ENCODE data around the gene PDXK. TPM values are rescaled to one million over a fixed set of nuclear protein-coding genes. Genes with fewer than 3 reads are reported as not detected.

Gene PDXK
- total and polyA plus RNA-seq, 2 of the 13 experiments (the other 11 are each of a cell fraction or from before 2014, with no cell fraction given) = 114 to 184 TPM

DNA sequence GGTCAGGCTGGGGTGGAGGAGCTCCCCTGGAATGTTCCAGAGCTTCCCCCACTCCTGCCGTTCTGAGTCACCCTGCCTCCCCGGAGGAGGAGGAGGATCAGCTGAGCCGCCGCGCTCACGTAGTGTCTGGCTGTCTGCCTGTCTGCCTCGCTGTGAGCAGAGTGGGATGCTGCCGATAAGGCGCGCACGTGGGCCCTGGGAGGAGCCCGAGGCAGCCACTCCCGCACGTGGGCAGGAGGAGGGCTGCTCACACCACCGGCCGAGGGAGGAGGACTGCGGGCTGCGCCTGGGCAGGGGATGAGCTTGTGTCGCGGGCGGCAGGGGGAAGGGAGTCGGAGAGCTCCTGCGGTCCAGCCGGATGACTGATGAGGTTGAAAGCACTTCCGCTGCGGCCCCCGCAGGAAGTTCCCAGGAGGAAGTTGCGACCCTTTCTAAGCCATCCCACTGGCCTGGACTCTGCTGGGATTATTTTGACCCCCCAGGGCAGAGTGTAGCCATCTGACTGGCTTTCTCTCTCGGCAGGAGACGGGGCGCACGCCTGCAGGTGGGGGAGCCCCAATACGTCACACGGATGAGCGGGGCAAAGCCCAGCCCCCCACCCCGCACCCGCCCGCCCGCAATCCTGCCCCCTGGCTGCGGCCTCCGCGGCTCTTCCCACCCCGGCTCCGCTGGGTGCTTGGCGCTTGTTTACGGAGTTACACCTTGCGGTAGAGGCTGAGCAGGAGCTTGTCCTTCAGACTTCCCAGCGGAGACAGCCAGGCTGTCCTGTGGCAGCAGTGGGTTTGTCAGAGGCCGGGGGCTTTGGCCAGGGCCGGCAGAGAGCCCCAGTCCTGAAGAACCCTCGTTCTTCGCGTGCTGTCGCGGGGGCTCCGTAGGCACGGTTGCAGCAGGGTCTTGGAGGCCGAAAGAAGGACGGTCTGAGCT is 9.8 kb downstream of the PDXK start (continued):
- TF ChIP-seq ZSCAN9 (CRISPR knock-in tag; IDR thresholded peaks at IDR 0.05; ENCODE audit: borderline replicate concordance) (peak; percentile 38), ZNF747 (CRISPR knock-in tag; IDR thresholded peaks at IDR 0.05; ENCODE audit: borderline replicate concordance) (peak; percentile 90; the same call in 1 of the 2 replicates), ATF7-NPFF (CRISPR knock-in tag; IDR thresholded peaks at IDR 0.05; ENCODE audit: low read depth) (peak; percentile 42; the same call in 1 of the 2 replicates), ZBTB8A (CRISPR knock-in tag; IDR thresholded peaks at IDR 0.05; ENCODE audit: borderline replicate concordance, low read depth) (no peak), ZFY (CRISPR knock-in tag; IDR thresholded peaks at IDR 0.05) (peak; percentile 78), FOXO1 (CRISPR knock-in tag; IDR thresholded peaks at IDR 0.05) (peak; percentile 64; the same call in 1 of the 2 replicates), SALL2 (CRISPR knock-in tag; IDR thresholded peaks at IDR 0.05) (peak; percentile 93; the same call in 1 of the 2 replicates), XRCC5 (optimal IDR thresholded peaks at IDR 0.05; ENCODE audit: low read length) (peak; percentile 84), GLI4 (CRISPR knock-in tag; IDR thresholded peaks at IDR 0.05; ENCODE audit: borderline replicate concordance) (no peak), BORCS8-MEF2B (CRISPR knock-in tag; IDR thresholded peaks at IDR 0.05) (peak; percentile 94), ZMYM2 (CRISPR knock-in tag; IDR thresholded peaks at IDR 0.05) (0 out of 2 replicates have a peak, but pooled peaks have one; percentile 42)
- TF ChIP-seq, protein P1, sequence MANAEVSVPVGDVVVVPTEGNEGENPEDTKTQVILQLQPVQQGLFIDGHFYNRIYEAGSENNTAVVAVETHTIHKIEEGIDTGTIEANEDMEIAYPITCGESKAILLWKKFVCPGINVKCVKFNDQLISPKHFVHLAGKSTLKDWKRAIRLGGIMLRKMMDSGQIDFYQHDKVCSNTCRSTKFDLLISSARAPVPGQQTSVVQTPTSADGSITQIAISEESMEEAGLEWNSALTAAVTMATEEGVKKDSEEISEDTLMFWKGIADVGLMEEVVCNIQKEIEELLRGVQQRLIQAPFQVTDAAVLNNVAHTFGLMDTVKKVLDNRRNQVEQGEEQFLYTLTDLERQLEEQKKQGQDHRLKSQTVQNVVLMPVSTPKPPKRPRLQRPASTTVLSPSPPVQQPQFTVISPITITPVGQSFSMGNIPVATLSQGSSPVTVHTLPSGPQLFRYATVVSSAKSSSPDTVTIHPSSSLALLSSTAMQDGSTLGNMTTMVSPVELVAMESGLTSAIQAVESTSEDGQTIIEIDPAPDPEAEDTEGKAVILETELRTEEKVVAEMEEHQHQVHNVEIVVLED (CRISPR knock-in tag; IDR thresholded peaks at IDR 0.05; ENCODE audit: borderline replicate concordance) = peak; percentile 54; the same call in 1 of the 2 replicates
- TF ChIP-seq, protein P2, sequence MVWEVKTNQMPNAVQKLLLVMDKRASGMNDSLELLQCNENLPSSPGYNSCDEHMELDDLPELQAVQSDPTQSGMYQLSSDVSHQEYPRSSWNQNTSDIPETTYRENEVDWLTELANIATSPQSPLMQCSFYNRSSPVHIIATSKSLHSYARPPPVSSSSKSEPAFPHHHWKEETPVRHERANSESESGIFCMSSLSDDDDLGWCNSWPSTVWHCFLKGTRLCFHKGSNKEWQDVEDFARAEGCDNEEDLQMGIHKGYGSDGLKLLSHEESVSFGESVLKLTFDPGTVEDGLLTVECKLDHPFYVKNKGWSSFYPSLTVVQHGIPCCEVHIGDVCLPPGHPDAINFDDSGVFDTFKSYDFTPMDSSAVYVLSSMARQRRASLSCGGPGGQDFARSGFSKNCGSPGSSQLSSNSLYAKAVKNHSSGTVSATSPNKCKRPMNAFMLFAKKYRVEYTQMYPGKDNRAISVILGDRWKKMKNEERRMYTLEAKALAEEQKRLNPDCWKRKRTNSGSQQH (CRISPR knock-in tag; IDR thresholded peaks at IDR 0.05; ENCODE audit: low read depth) = 0 out of 2 replicates have a peak, but pooled peaks have one; percentile 23
- TF ChIP-seq, protein P3, sequence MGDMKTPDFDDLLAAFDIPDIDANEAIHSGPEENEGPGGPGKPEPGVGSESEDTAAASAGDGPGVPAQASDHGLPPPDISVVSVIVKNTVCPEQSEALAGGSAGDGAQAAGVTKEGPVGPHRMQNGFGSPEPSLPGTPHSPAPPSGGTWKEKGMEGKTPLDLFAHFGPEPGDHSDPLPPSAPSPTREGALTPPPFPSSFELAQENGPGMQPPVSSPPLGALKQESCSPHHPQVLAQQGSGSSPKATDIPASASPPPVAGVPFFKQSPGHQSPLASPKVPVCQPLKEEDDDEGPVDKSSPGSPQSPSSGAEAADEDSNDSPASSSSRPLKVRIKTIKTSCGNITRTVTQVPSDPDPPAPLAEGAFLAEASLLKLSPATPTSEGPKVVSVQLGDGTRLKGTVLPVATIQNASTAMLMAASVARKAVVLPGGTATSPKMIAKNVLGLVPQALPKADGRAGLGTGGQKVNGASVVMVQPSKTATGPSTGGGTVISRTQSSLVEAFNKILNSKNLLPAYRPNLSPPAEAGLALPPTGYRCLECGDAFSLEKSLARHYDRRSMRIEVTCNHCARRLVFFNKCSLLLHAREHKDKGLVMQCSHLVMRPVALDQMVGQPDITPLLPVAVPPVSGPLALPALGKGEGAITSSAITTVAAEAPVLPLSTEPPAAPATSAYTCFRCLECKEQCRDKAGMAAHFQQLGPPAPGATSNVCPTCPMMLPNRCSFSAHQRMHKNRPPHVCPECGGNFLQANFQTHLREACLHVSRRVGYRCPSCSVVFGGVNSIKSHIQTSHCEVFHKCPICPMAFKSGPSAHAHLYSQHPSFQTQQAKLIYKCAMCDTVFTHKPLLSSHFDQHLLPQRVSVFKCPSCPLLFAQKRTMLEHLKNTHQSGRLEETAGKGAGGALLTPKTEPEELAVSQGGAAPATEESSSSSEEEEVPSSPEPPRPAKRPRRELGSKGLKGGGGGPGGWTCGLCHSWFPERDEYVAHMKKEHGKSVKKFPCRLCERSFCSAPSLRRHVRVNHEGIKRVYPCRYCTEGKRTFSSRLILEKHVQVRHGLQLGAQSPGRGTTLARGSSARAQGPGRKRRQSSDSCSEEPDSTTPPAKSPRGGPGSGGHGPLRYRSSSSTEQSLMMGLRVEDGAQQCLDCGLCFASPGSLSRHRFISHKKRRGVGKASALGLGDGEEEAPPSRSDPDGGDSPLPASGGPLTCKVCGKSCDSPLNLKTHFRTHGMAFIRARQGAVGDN (CRISPR knock-in tag; IDR thresholded peaks at IDR 0.05) = peak; percentile 97
- TF ChIP-seq, protein P4, sequence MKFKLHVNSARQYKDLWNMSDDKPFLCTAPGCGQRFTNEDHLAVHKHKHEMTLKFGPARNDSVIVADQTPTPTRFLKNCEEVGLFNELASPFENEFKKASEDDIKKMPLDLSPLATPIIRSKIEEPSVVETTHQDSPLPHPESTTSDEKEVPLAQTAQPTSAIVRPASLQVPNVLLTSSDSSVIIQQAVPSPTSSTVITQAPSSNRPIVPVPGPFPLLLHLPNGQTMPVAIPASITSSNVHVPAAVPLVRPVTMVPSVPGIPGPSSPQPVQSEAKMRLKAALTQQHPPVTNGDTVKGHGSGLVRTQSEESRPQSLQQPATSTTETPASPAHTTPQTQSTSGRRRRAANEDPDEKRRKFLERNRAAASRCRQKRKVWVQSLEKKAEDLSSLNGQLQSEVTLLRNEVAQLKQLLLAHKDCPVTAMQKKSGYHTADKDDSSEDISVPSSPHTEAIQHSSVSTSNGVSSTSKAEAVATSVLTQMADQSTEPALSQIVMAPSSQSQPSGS (CRISPR knock-in tag; IDR thresholded peaks at IDR 0.05) = peak; percentile 72
- TF ChIP-seq, protein P5, sequence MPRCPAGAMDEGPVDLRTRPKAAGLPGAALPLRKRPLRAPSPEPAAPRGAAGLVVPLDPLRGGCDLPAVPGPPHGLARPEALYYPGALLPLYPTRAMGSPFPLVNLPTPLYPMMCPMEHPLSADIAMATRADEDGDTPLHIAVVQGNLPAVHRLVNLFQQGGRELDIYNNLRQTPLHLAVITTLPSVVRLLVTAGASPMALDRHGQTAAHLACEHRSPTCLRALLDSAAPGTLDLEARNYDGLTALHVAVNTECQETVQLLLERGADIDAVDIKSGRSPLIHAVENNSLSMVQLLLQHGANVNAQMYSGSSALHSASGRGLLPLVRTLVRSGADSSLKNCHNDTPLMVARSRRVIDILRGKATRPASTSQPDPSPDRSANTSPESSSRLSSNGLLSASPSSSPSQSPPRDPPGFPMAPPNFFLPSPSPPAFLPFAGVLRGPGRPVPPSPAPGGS (CRISPR knock-in tag; IDR thresholded peaks at IDR 0.05) = peak; percentile 60; the same call in 1 of the 2 replicates

All from HepG2 (cell line).